ENCODE data around the gene NUDT17.

NUDT17 gene

GRCh38 chr1:145891143-145891542, 45.7 kb downstream of the NUDT17 start:
- no peak for DNase-seq (ENCODE audit: low read depth)

GRCh38 chr1:145891587-145892485, 46.4 kb downstream of the NUDT17 start:
- DNase-seq (ENCODE audit: low read depth), result peak; percentile 42

GRCh38 chr1:145892486-145893087, 47.2 kb downstream of the NUDT17 start:
- DNase-seq (ENCODE audit: low read depth), result no peak

- no peak for DNase-seq (ENCODE audit: low read depth)
These were observed 48.1 kb downstream of the NUDT17 start for GRCh38 chr1:145893306-145894055.

GRCh38 chr1:145895471-145895870, 50.0 kb downstream of the NUDT17 start:
- DNase-seq (ENCODE audit: low read depth), result no peak

- no peak for DNase-seq (ENCODE audit: low read depth)
These were observed 52.5 kb downstream of the NUDT17 start for GRCh38 chr1:145897969-145898368.

Data from activated T-cell treated with anti-CD3 and anti-CD28 coated beads for 1 hour (primary cell).